ENCODE data around the gene LRP1. TPM values are rescaled to one million over a fixed set of nuclear protein-coding genes. Genes with fewer than 3 reads are reported as not detected.

LRP1 gene
- total and polyA plus RNA-seq, 2 experiments from 2014 or later, result 28.5 to 77.5 TPM

DNA sequence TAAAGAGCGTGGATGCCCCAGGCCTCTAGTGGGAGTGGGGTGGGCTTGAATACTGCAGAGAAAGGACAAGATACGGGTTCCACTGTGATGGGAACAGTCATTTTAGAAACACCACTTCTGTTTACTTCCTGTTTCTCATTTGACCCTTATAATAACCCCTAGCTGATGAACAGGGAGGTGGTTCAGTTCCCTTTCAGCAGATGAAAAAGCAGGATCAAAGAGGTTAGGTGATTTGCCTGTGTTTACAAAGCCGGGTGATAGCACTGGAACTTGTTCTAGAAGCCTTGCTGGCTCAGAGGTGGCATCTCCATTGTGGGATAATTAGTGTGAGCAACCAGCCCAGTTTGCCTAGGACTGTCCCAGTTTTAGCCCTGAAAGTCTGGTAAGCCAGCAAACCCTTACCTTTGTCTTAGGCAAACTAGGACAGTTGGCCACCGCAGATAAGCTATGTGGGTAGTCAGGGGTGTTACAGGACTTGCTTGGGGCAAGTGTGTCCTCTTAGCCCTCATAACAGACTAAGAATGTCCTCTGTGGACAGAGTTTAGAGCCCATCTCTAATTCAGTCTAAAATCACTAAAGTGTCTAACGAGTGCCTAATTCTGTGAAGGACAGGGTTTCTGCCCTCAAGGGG lies 26.6 kb downstream of the LRP1 start:
- TF ChIP-seq, protein P1, sequence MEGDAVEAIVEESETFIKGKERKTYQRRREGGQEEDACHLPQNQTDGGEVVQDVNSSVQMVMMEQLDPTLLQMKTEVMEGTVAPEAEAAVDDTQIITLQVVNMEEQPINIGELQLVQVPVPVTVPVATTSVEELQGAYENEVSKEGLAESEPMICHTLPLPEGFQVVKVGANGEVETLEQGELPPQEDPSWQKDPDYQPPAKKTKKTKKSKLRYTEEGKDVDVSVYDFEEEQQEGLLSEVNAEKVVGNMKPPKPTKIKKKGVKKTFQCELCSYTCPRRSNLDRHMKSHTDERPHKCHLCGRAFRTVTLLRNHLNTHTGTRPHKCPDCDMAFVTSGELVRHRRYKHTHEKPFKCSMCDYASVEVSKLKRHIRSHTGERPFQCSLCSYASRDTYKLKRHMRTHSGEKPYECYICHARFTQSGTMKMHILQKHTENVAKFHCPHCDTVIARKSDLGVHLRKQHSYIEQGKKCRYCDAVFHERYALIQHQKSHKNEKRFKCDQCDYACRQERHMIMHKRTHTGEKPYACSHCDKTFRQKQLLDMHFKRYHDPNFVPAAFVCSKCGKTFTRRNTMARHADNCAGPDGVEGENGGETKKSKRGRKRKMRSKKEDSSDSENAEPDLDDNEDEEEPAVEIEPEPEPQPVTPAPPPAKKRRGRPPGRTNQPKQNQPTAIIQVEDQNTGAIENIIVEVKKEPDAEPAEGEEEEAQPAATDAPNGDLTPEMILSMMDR (IDR thresholded peaks at IDR 0.05; ENCODE audit: low read depth, low read length), result no peak
- no peak overlapping the region for H3K27ac ChIP-seq
- no peaks in the 10 kb centered on the region for H3K9me3 ChIP-seq (ENCODE audit: low read depth)
- no peaks in the 10 kb centered on the region for H3K27me3 ChIP-seq
- no peak for DNase-seq (ENCODE audit: low read depth in 1 of 2, low spot score in 1 of 2)
- no peak overlapping the region for H3K4me3 ChIP-seq
- no peaks in the 10 kb centered on the region for H3K4me1 ChIP-seq (ENCODE audit: low read depth)
- peaks cover 25% of the 10 kb centered on the region for H3K36me3 ChIP-seq

DNA sequence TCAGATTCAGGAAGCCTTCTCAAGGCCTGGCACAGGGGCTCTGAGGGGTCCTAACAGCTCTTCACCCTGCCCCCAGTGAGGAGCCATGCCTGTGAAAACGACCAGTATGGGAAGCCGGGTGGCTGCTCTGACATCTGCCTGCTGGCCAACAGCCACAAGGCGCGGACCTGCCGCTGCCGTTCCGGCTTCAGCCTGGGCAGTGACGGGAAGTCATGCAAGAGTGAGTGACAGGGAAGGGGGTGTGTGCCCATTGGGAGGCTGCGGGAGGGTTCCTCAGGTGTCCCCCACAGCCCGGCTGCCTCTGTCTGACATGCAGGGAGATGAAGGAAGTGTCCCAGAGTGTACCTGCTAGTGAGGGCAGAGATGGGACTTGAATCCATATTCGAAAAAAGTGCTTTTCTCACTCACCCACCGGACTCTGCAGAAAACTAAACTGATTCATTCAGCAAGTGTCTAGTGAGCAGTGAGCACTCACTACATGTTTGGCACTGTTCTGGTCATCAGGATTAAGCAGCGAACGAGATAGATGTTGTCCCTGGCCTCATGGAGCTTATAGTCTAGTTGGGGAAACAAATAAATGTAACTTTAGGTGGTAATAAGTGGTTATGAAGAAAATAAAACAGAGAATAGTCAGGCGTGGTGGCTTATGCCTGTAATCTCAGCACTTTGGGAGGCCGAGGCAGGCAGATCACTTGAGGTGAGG lies 28.6 kb downstream of the LRP1 start:
- H3K27me3 ChIP-seq, result no peaks in the 10 kb centered on the region
- peaks cover 25% of the 10 kb centered on the region for H3K36me3 ChIP-seq
- no peak overlapping the region for H3K4me3 ChIP-seq
- no peak overlapping the region for H3K27ac ChIP-seq
- H3K9me3 ChIP-seq (ENCODE audit: low read depth), result no peaks in the 10 kb centered on the region
- no peaks in the 10 kb centered on the region for H3K4me1 ChIP-seq (ENCODE audit: low read depth)
- DNase-seq (ENCODE audit: low read depth in 1 of 2, low spot score in 1 of 2), result no peak
- TF ChIP-seq, protein P1 (IDR thresholded peaks at IDR 0.05; ENCODE audit: low read depth, low read length), result no peak

- TF ChIP-seq, protein P1 (IDR thresholded peaks at IDR 0.05; ENCODE audit: low read depth, low read length), result no peak
- no peaks in the 10 kb centered on the region for H3K4me1 ChIP-seq (ENCODE audit: low read depth)
- DNase-seq (ENCODE audit: low read depth in 1 of 2, low spot score in 1 of 2), result no peak
- H3K9me3 ChIP-seq (ENCODE audit: low read depth), result no peaks in the 10 kb centered on the region
- no peak overlapping the region for H3K27ac ChIP-seq
- H3K4me3 ChIP-seq, result no peak overlapping the region
- no peaks in the 10 kb centered on the region for H3K27me3 ChIP-seq
- H3K36me3 ChIP-seq, result peaks cover 28% of the 10 kb centered on the region
Measured at GRCh38 chr12:57157588-57158173, 29.4 kb downstream of the LRP1 start.

DNA sequence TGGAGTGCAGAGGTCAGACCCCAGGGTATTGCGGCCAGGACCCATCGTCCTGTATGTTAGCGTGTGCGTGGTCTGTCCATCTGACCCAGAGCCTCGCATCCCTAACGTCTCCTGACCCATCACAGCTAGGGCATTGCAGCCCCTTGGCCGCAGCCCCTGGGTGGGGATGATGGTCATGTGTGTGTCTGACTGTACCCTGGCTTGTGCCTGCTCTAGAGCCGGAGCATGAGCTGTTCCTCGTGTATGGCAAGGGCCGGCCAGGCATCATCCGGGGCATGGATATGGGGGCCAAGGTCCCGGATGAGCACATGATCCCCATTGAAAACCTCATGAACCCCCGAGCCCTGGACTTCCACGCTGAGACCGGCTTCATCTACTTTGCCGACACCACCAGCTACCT lies 29.9 kb downstream of the LRP1 start:
- H3K9me3 ChIP-seq (ENCODE audit: low read depth), result no peaks in the 10 kb centered on the region
- H3K36me3 ChIP-seq, result peaks cover 28% of the 10 kb centered on the region
- no peaks in the 10 kb centered on the region for H3K4me1 ChIP-seq (ENCODE audit: low read depth)
- TF ChIP-seq, protein P1 (IDR thresholded peaks at IDR 0.05; ENCODE audit: low read depth, low read length), result no peak
- H3K4me3 ChIP-seq, result no peak overlapping the region
- H3K27me3 ChIP-seq, result no peaks in the 10 kb centered on the region
- H3K27ac ChIP-seq, result no peak overlapping the region
- no peak for DNase-seq (ENCODE audit: low read depth in 1 of 2, low spot score in 1 of 2)

GRCh38 chr12:57158665-57159064 lies 30.4 kb downstream of the LRP1 start:
- Histone ChIP-seq H3K9me3 (ENCODE audit: low read depth) (no peaks in the 10 kb centered on the region), H3K4me3 (no peak overlapping the region), H3K36me3 (peaks cover 30% of the 10 kb centered on the region), H3K27me3 (no peaks in the 10 kb centered on the region), H3K27ac (no peak overlapping the region), H3K4me1 (ENCODE audit: low read depth) (no peaks in the 10 kb centered on the region)
- DNase-seq (ENCODE audit: low read depth in 1 of 2, low spot score in 1 of 2), result no peak
- TF ChIP-seq, protein P1 (IDR thresholded peaks at IDR 0.05; ENCODE audit: low read depth, low read length), result no peak

Data from cardiac muscle cell (in vitro differentiated cells and primary cell).